Measurements from ENCODE around the gene GPRIN3.

GPRIN3 gene

DNA sequence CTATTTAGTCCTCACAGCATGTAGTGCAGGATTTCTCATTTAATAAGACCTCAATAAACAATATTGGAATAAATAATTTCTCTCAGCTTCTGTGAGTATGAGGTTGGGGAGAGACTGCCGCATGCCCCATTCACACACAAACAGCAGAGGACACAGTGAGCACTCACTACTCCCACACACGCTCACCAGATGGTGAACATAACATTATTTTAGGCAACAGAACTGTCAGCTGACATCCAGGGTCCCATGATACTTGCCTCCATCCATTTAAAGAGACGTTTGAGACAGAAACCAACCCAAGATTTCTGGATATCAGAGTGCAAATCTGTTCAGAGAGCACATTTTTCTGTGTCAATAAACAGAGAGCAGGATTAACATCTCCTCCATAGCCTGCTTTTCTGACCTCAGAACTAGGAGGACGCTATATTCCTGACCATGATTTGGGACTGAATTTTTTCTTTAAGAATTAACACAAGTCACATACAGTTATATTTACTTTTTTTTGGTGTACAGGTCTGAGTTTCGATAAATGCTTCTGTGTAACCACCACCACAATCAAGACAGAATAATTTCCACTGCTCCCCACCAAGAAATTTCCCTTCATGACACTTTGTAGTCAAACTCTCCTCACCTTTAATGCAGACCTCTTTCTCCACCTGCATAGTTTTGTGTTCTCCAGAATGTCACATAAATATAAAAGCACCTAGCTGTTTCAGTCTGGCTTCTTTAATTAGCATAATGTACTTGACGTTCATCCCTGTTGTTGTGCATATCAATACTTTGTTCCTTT is 16.7 kb downstream of the GPRIN3 start:
- no peak for DNase-seq (ENCODE audit: low read depth)

GRCh38 chr4:89289312-89289711 is 18.3 kb downstream of the GPRIN3 start:
- DNase-seq (ENCODE audit: low read depth) = no peak

GRCh38 chr4:89288430-89288829 is 19.2 kb downstream of the GPRIN3 start:
- no peak for DNase-seq (ENCODE audit: low read depth)

GRCh38 chr4:89287945-89288344 is 19.7 kb downstream of the GPRIN3 start:
- DNase-seq (ENCODE audit: low read depth) = no peak

- no peak for DNase-seq (ENCODE audit: low read depth)
Observed at GRCh38 chr4:89285745-89286144, 21.9 kb downstream of the GPRIN3 start.

DNA sequence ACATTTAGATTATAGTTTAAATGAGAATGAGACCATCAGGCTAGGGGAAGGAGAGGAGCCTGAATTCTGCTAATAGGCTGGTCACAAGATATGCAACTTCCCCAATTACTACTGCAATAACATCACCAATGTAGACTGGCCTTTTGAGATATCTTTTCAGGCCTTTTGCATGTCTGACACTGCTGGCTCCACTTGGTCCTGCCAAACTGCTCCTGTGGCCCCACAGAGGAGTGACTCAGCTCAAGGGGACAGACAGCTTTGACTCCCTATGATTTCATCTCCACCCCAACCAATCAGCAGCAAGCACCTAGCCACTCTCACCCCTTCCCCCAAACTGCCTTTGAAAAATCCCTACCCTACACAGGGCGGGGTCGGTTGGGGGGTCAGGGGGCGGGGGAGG is 22.8 kb downstream of the GPRIN3 start:
- DNase-seq (ENCODE audit: low read depth) = no peak

DNA sequence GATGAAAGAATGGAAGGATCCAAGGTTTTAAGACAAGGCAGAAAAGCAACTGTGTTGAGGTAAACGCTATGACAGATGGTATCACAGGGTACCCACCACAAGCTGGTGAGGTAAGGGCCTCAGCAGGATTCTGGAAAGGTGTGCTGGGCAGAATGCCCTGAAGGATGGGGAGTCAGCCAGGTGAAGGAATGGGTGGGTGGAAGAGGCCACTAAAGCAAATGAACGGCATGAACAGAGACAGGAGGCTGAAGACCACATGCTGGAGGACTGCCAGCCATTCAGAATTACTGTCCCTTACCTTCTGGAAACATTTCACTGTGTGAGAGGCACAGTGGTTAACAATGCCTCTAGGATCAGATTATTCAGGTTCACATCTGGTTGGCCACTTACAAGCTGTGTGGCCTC is 23.6 kb downstream of the GPRIN3 start:
- DNase-seq (ENCODE audit: low read depth) = no peak

DNA sequence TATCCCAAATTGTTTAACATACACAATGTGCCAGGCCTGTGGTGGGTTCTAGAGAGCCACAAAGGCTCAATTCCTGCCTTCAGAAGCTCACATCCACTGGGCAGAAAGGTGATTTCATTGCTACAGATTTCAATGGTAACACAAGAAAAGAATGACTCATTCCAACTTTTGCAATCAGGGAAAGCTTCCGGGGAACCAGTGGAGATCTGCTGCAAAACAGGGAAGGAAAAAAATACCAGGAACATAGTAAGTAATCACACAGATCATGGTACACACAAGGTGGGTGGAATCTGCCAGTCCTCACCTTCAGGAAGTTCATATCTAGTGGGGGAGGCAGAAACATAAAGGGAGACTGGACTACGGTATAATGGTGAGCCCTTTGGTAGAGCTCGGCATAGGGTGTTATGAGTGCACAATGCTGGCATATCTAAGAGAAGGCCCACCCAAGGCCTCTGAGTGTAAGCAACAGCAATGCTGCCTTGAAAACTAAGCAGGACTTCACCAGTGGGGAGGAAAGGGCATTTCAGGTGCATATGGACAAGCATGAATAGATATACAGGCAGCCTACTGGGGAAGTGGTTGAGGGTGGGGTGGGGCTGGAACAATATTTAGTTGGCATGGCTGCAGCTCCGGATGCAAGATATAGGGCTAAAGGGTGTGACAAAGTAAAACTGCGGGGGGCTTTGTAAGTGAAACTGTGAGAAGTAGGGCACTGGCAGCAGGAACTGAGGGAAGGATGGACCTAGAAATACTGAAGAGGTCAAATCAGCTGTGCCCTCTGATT is 24.2 kb downstream of the GPRIN3 start:
- DNase-seq (ENCODE audit: low read depth) = no peak

GRCh38 chr4:89279385-89279784 is 28.2 kb downstream of the GPRIN3 start:
- no peak for DNase-seq (ENCODE audit: low read depth)

DNA sequence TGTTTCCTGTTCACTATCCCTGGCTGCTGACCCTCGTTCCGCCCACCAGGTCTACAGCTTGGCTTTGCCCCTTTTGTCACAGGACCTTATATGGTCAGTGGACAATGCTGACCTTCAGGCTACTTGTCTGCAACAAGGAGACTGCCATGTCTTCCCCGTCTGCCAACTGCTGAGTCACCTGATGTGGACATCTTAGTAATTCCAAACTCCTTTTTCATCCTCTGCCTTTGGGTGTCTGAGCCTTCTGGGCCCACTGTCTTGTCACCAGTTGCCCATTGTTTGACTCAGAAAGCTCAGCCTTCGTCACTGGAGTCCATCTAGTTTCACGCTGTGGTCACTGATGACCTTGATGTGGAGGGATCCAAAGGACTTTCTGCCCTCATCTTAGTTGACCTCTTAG is 30.2 kb downstream of the GPRIN3 start:
- no peak for DNase-seq (ENCODE audit: low read depth)

DNA sequence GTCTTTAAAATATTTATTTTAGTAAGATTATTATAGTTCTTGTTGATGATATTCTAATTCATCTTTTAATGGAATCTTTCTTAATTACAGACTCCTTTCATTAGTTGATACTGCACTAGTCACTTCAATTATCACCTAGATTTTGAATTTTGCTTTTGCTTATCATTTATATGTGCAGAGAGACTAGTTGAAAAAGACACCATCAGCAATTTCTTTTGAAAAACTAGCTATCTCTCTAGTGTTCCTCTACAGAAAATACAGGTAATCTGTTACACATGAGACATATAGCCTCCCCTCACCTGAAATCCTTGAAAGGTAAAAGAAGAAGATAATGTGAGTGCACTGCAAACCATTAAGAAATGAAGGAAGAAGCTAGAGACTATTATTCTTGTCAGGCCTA is 31.3 kb downstream of the GPRIN3 start:
- no peak for DNase-seq (ENCODE audit: low read depth)

DNA sequence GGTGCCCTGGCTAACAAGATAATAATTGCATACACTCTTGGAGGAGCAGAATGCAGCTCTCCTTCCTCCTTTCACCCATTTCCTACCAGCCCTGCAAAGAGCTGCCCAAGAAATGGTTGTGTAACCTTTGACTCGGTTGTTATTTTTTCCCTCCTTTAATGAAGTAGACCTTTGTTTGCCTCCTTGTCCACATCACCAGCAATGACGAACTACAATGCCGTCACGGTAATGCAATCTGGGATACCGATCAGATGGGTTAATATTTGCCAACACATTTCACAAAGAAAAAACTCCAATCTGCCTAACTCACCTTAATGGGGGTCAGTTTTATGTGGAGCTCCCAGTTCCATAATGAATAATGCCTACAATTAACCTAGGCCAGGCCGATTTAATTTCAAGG is 32.0 kb downstream of the GPRIN3 start:
- no peak for DNase-seq (ENCODE audit: low read depth)

- no peak for DNase-seq (ENCODE audit: low read depth)
Observed at GRCh38 chr4:89273741-89274141, 33.9 kb downstream of the GPRIN3 start.

GRCh38 chr4:89270792-89271191 is 36.8 kb downstream of the GPRIN3 start:
- DNase-seq (ENCODE audit: low read depth) = no peak

DNA sequence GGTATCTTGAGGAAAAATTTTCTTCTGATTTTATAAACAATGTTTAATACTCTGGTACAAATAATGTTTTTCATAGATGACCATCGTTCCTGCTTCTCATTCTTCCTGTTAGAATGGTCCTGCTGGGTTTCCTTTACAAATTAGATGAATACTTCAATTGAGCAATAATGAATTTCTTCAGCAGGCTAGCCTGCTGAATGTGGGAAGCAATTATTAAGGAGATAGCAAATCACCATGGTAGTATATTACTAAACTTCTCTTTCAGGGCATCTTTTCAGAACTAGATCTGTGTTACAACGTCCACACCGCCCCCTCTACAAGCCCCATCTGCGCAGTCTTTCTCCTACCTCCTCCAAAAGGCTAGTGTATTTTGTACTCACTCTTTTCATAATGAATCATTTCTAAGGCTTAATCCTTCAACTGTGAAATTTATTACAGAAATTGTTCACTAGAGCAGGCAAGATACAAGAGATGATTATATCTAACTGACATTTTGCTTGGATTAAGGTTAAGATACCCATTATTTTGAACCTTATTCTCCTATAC is 38.4 kb downstream of the GPRIN3 start:
- DNase-seq (ENCODE audit: low read depth) = no peak

GRCh38 chr4:89268679-89269078 is 38.9 kb downstream of the GPRIN3 start:
- no peak for DNase-seq (ENCODE audit: low read depth)

GRCh38 chr4:89267846-89268245 is 39.8 kb downstream of the GPRIN3 start:
- no peak for DNase-seq (ENCODE audit: low read depth)

DNA sequence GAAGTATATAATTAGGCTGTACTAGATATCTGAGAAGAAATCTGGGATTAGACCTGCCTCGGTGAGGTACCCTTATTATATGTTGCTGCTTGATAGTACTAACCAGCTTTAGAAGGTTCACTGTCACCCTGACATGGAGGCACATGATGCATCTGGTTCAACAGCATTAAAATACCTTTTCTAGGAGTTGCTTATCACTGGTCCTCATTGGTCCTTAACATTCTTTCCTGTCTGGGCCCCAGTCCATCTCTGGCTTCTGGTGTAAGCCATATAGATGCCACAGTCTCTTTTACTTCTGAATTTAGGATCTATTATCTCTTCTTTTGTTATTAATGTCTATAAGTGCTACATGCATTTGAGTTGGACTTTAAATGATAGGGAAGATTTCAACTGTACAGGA is 40.2 kb downstream of the GPRIN3 start:
- DNase-seq (ENCODE audit: low read depth) = no peak

GRCh38 chr4:89266128-89266527 is 41.5 kb downstream of the GPRIN3 start:
- DNase-seq (ENCODE audit: low read depth) = no peak

DNA sequence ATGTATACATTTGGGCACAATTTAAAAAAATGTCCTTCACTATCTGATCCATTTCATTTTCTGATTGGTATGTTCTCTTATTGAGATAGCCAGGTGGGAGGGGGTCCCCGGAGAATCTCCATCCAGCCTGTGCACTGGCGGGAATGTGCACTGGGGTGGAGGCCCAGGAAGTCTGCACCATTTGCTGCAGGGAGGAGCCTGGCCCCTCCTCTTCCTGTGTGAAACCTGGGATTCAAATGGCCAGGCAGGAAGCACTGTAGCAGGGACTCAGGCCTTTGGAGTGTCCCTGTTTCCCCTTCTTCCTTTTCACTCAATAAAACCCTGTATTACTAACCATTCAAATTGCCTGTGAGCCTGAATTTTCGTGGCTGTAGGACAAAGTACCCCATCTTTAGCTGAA is 44.3 kb downstream of the GPRIN3 start:
- DNase-seq (ENCODE audit: low read depth) = no peak

- DNase-seq (ENCODE audit: low read depth) = no peak
Observed at GRCh38 chr4:89259301-89260028, 48.1 kb downstream of the GPRIN3 start.

DNA sequence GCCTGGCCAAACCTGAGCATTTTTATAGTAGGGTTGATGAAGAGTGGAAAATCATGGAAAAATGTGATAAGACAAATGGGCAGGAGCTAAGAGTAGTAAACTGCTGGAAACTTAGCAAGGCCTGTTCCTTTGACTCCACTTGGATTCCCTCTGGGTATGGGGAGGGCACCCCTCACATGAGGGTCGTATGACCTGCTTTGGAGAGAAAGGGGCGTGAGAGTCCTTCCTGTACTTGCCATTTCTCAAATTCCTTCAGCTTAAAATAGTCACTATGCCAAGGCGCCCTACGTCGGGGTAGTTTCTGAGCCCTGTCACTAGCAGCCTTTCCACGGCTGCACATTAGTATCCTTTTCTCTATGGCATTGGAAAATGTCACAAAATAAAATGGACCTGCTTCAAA is 49.1 kb downstream of the GPRIN3 start:
- no peak for DNase-seq (ENCODE audit: low read depth)

- DNase-seq (ENCODE audit: low read depth) = no peak
Observed at GRCh38 chr4:89257376-89257775, 50.2 kb downstream of the GPRIN3 start.
